ENCODE results near the gene MGRN1.

Gene MGRN1

DNA sequence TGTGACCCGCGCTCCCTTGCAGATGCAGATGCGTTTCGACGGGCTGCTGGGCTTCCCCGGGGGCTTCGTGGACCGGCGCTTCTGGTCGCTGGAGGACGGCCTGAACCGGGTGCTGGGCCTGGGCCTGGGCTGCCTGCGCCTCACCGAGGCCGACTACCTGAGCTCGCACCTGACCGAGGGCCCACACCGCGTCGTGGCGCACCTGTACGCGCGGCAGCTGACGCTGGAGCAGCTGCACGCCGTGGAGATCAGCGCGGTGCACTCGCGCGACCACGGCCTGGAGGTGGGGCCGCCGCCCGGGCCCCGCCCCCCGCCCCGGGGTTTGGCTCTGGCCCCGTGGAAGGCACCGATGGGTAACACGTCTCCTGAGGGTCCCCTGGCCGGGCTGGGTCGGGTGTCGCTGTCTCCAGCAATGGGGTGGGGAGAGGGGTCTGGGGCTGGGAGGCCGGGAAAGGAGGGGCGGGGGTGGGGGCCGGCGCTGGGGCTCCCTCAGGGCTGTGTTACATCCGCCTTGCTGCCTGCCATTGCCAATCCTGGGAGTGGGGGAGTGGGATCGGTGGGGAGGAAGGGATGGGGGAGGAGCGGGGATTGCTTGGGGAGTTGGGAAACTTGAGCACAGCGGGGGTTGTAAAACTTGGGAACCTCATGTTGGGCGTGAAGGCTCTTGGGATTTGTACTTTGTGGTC is 69.5 kb downstream of the MGRN1 start:
- Mint-ChIP-seq H3K27ac (no peak overlapping the region), H3K4me1 (peaks cover 17% of the 10 kb centered on the region), H3K27me3 (no peaks in the 10 kb centered on the region), H3K9me3 (no peaks in the 10 kb centered on the region), H3K4me3 (peak overlapping the region; percentile 78), H3K36me3 (ENCODE audit: low read depth) (no peaks in the 10 kb centered on the region)
- peak; percentile 47 for DNase-seq
- peak; percentile 3 for ATAC-seq

DNA sequence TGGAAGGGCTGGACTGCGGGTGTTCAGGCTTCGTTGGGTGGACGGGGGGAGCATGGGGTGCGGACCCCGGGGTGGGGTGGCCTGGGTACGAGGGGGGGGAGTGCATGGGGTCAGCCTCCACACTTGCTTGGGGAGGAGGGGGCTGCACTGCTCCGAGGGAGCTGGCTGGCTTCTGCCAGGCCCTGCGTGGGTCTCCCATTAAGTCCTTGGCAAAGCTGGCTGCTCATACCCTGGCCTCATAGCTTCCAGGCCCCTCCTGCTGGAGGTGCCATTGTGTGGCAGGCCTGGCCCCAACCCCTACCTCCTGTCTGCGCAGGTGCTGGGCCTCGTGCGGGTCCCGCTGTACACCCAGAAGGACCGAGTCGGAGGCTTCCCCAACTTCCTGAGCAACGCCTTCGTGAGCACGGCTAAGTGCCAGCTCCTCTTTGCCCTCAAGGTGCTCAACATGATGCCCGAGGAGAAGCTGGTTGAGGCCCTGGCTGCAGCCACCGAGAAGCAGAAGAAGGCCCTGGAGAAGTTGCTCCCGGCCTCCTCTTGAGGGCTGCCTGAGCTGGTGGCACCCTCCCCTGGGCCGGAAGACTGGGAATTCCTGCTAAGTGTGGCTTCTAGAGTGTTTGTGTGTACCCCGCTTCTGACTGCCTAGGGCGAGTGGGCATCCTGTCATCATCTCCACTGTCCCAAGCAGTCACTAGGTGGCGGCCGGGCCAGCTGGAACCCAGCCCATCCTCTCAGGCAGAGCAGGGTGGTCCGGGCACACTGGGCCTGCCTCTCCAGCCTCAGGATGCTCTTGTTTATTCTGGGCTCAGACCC is 70.2 kb downstream of the MGRN1 start:
- no peak for DNase-seq
- H3K36me3 Mint-ChIP-seq (ENCODE audit: low read depth), result peaks cover 7% of the 10 kb centered on the region
- ATAC-seq, result no peak
- H3K4me3 Mint-ChIP-seq, result peak overlapping the region; percentile 78
- H3K27me3 Mint-ChIP-seq, result no peaks in the 10 kb centered on the region
- H3K4me1 Mint-ChIP-seq, result peaks cover 19% of the 10 kb centered on the region
- H3K27ac Mint-ChIP-seq, result no peak overlapping the region
- no peaks in the 10 kb centered on the region for H3K9me3 Mint-ChIP-seq

DNA sequence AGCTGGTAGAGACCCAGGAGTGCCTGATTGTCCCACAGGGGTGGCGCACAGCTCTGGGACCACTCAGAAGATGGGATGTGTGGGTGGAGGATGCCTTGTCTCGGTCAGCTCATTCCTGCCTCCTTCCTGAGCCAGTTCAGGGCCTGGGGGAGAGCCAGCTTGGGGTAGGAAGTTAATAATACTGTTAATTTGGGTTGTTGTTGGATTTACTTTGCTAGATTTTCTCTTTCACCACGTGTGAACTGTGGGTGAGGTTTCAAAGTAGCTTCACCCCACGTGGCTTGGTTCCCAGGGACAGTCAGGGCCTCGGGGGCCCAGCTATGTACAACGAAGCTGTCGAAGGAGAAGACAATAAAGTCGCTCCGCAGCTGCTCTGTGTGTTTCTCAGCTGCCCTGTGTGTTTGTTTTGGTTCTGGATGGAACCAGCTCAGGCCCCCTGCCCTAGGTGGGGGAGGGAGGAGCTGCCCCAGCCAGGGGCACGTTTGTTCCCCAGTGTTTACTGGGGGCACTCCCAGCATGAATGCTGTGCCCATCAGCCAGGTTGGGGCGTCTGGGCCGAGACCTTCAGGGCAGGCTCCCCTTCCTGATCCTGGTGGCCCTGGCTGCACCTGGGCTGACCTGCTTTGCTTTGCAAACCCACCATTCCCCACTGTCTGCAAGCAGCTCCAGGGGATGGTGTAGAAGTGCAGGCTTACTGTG is 71.0 kb downstream of the MGRN1 start:
- Mint-ChIP-seq H3K4me1 (peaks cover 25% of the 10 kb centered on the region), H3K4me3 (peak overlapping the region; percentile 78), H3K36me3 (ENCODE audit: low read depth) (peaks cover 7% of the 10 kb centered on the region), H3K27ac (no peak overlapping the region), H3K27me3 (no peaks in the 10 kb centered on the region), H3K9me3 (no peaks in the 10 kb centered on the region)
- DNase-seq (no peak), ATAC-seq (no peak)

DNA sequence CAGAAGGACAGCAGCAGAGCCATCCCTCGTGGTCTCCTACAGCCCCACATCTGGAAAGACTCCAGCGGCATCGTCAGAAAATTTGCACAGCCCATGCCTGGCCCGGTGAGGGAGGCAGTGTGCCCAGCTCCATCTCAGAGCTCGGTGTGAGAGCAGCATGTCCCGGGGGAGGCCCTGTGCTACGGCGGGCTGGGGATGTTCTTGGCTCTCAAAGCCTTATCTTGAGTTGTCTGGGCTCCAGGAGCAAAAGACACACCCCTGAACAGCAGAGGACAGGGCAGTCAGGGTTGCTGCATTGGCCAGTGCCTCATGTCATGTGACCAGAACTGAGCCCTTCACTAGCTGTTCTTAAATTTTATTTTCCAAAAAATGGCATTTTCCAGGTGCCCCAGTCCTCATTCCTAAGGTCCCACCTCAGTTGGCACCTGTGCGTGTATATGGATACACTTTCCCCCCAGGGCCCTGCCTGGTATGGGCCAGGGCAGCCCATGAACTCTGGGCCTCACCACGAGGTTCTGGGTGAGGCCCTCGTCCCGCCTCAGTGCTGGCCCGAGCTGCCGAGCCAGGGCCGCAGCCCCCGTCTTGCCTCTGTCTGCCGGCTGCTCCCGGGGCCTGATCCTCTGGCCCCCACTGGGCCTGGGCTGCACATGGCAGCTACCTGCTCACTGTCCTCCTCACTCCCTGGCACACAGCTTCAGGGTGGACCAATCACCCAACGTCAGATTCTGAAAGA is 71.7 kb downstream of the MGRN1 start:
- no peak for DNase-seq
- H3K4me3 Mint-ChIP-seq, result no peak overlapping the region

DNA sequence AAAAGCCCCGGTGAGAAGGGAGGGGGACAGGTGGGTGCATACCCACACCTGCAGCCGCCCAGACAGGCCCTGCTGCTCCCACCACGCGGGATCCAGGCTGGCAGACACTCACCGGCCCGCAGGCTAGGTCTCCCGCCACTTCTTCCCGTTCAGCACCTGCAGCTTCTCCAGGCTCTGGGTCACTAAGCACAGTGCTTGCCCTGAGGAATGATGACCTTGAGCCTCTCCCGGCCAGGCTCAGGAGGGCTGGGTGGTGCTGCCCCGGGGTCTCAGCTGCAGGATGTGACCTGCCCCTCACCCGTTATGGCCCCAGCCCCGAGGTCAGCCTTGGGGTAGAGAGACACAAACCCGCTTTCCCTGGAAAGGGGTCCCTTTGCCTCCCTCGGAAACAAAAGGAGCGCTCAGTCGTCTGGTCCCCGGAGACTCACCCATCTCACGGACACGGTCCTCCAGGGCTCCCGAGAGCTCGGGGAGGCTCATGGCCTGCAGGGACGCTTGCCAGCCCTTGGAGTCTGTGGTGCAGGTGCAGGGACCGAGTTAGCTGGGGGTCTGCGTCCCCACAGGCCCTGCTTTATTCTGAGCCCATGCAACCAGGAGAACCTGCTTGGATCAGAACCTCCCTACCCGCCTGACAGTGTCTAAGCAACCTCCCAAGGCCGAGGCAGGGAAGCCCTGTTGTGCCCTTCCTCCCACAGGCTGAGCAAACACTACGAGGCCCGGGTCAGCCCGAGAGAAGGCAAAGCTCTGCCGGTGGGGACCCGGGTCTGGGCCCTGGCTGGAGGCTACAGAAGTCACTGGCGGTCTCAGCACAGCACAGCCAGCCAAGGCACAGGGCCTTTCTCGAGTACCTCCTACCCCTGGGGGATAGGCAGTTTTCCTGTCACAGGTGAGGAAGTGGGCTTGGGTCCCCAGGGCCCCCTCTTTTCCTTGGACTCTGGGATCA is 72.5 kb downstream of the MGRN1 start:
- H3K4me1 Mint-ChIP-seq, result peaks cover 25% of the 10 kb centered on the region
- H3K36me3 Mint-ChIP-seq (ENCODE audit: low read depth), result peaks cover 7% of the 10 kb centered on the region
- no peaks in the 10 kb centered on the region for H3K9me3 Mint-ChIP-seq
- no peak overlapping the region for H3K4me3 Mint-ChIP-seq
- no peak overlapping the region for H3K27ac Mint-ChIP-seq
- DNase-seq (no peak), ATAC-seq (no peak)
- no peaks in the 10 kb centered on the region for H3K27me3 Mint-ChIP-seq

More for the DNA sequence above, 71.7 kb downstream of the MGRN1 start:
- ATAC-seq, result no peak
- Mint-ChIP-seq H3K9me3 (no peaks in the 10 kb centered on the region), H3K27me3 (no peaks in the 10 kb centered on the region), H3K27ac (no peak overlapping the region), H3K4me1 (peaks cover 27% of the 10 kb centered on the region), H3K36me3 (ENCODE audit: low read depth) (peaks cover 7% of the 10 kb centered on the region)

DNA sequence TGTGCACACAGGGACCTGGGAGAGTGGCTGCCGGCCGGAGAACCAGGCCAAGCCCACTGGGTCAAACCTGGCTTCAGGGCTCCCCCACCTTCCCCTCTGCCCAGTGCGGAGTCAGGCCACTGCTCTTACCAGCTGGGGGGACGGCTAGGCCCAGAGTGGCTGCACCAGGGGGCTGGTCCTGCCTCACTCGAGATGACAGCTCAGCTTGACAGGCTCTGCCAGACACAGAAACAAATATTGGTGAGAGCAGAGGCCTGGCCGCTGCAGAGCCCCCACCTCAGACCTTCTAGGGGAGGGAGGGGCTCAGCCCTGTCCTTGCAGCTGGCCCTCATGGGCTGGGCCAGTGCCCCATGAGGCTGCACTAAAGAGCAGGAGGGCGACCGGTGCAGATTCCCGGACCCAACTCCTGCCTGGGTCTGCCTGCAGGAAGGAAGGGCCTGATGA is 73.2 kb downstream of the MGRN1 start:
- ATAC-seq (no peak), DNase-seq (no peak)
- H3K4me1 Mint-ChIP-seq, result peaks cover 20% of the 10 kb centered on the region
- no peak overlapping the region for H3K4me3 Mint-ChIP-seq
- H3K27ac Mint-ChIP-seq, result no peak overlapping the region
- H3K36me3 Mint-ChIP-seq (ENCODE audit: low read depth), result peaks cover 9% of the 10 kb centered on the region
- no peaks in the 10 kb centered on the region for H3K9me3 Mint-ChIP-seq
- no peaks in the 10 kb centered on the region for H3K27me3 Mint-ChIP-seq

DNA sequence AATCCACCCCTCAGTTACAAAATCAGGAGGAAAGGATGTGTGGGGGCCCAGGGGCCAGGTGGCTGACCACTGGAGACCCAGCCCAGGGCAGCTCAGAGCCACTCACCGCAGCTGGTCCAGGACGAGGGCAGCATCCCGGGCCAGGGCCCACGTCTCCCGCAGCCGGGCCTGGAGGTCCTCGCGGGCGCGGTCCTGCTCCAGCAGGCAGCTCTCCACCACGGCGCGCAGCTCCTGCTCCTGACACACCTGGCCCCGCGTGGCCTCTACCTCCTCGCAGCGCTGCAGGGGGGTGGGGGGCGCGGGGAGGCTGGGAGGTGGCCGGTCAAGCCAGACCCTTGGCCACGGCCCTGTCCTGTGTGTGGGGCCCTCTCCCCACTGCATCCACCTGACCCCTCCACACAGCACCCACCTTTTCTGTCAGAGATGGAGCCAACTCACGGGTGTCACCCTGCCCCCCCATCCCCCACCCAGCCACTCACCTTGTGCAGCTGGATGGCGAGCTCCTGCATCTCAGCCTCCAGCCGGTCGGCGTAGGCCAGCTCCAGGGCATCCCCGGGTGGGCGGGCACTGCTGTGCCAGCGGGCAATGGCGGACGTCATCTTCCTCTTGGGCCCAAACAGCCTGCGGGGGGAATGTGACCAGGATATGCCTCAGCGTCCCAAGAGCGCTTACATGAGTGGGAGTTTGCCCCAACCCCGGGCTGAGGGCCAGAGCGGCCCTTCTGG is 73.9 kb downstream of the MGRN1 start:
- no peak overlapping the region for H3K27ac Mint-ChIP-seq
- no peak for ATAC-seq
- DNase-seq, result no peak
- H3K4me3 Mint-ChIP-seq, result no peak overlapping the region
- H3K9me3 Mint-ChIP-seq, result no peaks in the 10 kb centered on the region
- peaks cover 18% of the 10 kb centered on the region for H3K4me1 Mint-ChIP-seq
- no peaks in the 10 kb centered on the region for H3K27me3 Mint-ChIP-seq
- H3K36me3 Mint-ChIP-seq (ENCODE audit: low read depth), result peaks cover 9% of the 10 kb centered on the region

DNA sequence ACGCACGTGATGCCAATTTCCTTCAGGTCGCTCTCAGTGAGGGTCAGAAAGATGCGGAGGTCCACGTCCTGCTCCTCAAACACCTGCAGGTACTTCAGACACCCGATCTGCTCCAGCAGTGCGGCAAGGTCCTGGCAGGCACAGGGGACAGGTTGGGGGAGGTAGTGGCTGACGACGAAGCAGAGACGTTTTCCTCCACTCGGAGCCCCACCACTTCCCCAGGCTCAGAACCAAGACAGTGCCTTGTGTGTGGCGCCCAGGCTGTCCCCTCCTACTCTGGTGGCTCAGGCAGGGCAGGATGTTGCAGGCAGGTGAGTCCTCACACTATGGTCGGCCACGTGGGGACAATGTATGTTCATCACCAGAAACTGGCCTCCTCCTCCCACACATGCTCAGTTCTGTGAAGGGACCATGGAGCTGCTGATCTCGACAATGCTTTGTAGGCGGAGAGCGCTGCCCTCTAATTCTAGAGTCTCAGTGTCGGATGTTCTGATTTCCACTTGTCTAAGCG is 74.5 kb downstream of the MGRN1 start:
- Mint-ChIP-seq H3K27me3 (no peaks in the 10 kb centered on the region), H3K36me3 (ENCODE audit: low read depth) (peaks cover 9% of the 10 kb centered on the region), H3K4me3 (no peak overlapping the region), H3K4me1 (peaks cover 18% of the 10 kb centered on the region), H3K27ac (no peak overlapping the region), H3K9me3 (no peaks in the 10 kb centered on the region)
- DNase-seq (no peak), ATAC-seq (no peak)

DNA sequence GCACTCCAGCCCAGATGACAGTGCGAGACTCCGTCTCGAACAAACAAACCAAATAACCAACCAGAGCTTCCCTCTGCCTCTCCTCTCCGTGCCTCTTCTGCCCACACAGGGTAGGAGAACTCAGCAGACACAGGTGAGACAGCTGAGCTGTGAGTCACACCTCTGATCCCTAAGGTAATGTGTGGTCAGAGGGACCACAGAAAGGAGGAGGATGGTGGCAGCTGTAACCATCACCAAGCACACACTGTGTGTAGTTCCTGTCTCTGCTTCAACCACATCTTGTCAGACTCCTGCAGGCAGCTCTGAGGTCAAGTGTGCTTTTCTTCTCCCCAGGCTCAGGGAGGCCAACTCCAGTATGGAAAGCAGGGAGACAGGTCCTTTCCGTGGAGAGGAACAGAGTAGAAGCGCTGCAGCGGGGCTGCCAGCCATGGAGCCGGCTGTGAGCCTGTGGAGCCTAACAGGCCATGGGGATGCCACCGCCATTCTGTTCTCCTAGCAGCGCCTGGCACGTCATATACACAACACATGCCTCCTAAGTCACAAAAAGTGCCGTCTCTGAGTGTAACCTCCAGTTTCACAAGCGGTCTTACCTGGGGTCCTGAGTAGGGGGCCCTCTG is 75.9 kb downstream of the MGRN1 start:
- DNase-seq (no peak), ATAC-seq (peak; percentile 83)
- Mint-ChIP-seq H3K36me3 (ENCODE audit: low read depth) (peaks cover 11% of the 10 kb centered on the region), H3K27ac (no peak overlapping the region), H3K9me3 (no peaks in the 10 kb centered on the region), H3K4me1 (peaks cover 13% of the 10 kb centered on the region), H3K27me3 (no peaks in the 10 kb centered on the region), H3K4me3 (no peak overlapping the region)

DNA sequence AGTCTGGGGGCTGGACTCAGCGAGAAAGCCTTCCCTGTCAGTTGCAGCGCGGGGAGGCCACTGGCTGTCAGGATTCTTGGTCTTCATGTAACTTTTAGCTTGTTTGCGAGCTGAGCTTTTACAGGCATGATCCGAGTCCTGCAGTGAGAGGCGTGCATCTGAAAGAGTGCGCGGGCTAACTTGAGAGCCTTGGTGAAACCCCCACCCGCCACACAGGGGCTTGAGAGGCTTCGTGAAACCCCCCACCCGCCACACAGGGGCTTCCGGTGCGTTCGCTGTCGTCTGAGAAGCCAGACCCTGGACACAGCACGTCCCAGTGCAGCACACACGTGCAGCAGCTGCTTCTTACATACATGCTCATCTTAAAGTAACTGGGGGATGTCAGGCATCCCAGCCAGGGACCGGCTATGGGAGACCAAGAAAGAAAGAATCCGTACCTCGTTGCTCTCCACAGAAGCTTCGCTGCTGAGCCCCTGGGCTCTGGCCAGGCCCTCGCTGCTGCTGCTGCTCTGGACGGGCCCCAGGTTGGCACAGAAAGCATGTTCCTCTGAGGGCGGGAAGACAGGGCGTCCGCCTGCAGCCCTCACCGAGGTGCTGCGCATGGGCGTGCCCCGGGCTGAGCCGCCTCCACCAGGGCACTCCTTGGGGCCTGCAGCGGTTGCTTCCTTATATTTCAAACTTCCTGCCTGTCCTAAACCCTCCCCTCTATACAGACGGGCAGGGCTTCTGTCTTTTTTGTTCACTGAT is 76.5 kb downstream of the MGRN1 start:
- Mint-ChIP-seq H3K36me3 (ENCODE audit: low read depth) (peaks cover 11% of the 10 kb centered on the region), H3K27ac (no peak overlapping the region), H3K9me3 (no peaks in the 10 kb centered on the region), H3K27me3 (no peaks in the 10 kb centered on the region), H3K4me3 (no peak overlapping the region), H3K4me1 (peaks cover 11% of the 10 kb centered on the region)
- DNase-seq, result no peak
- no peak for ATAC-seq

DNA sequence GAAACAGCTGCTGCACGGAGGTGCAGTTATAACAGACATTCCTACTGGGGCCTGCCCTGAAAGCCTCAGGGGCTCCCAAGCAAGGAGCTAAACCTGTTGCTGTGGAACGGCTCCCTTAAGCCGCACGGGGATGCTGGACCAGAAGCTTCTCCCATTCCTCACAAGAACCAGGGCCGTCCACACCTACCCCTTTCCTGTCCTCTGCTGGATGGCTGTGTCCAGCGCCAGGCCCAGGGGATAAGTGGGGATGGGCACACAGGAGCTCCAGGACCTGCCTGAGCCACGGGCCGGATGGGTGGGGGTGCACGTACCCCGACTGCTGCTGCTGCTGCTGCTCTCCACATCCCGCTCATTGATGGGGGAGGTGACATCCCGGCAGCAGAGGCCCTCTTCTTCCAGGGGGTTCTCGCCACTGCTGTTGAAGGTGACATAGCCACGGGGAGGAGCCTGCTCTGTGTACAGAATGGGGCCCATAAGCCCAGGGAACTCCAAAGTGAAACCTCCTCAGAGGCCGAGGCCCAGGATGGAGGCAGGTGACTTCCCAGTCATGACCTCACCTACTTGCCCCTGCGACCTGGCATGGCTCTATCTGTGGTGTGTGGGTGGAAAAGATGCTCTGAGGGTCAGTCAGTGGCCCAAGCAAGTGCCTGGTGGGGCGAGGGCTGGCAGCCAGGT is 77.3 kb downstream of the MGRN1 start:
- Mint-ChIP-seq H3K4me3 (no peak overlapping the region), H3K36me3 (ENCODE audit: low read depth) (peaks cover 14% of the 10 kb centered on the region), H3K4me1 (peaks cover 11% of the 10 kb centered on the region), H3K9me3 (no peaks in the 10 kb centered on the region), H3K27ac (no peak overlapping the region), H3K27me3 (no peaks in the 10 kb centered on the region)
- DNase-seq (no peak), ATAC-seq (no peak)

DNA sequence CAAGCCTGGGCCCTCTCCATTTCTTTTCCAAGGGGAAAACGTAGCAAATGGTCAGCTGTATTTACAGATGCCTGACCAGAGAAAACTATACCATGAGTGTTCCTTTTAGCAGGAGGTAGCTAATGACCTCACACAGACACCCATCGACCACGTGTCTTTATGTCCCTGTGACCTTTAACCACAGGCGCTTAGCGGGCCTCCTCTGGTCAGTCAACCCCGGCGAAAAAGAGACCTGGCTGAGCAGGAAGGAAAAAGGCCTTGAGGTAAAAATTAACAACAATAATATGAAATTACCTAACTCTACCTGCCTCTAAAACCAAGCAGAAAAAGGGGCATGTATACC is 77.8 kb downstream of the MGRN1 start:
- Mint-ChIP-seq H3K27ac (no peak overlapping the region), H3K4me1 (peaks cover 11% of the 10 kb centered on the region), H3K36me3 (ENCODE audit: low read depth) (peaks cover 15% of the 10 kb centered on the region), H3K9me3 (no peaks in the 10 kb centered on the region), H3K27me3 (no peaks in the 10 kb centered on the region), H3K4me3 (no peak overlapping the region)
- ATAC-seq (no peak), DNase-seq (no peak)
